H1 (cell line): ENCODE results near the gene RRAS2. TPM values are rescaled to one million over a fixed set of nuclear protein-coding genes. Genes with fewer than 3 reads are reported as not detected.
A peak's percentile ranks its signal among the peaks of the same experiment; 100 is the strongest.

Experiments
- BCL11A ChIP-seq, 2 experiments: IDR thresholded peaks; one replicate each; pipeline ENCODE4 v1.6.1; 2011; ENCODE audit warnings: low read depth in 2 of 2, low read length in 2 of 2, mild to moderate bottlenecking in 2 of 2
- CBX8 ChIP-seq: fragments of 300-800, 300-1000 bp; sonication (generic); IDR thresholded peaks from 2 replicates; pipeline ENCODE4 v1.7.1; 2016; ENCODE audit warnings: low read depth, low read length, borderline replicate concordance
- CREB1 ChIP-seq: IDR thresholded peaks from 2 replicates; pipeline ENCODE4 v1.6.1; 2012; ENCODE audit warnings: inconsistent platforms
- EGR1 ChIP-seq: IDR thresholded peaks from 2 replicates; pipeline ENCODE4 v1.6.1; 2011; ENCODE audit warnings: low read depth, low read length, borderline replicate concordance
- GTF2F1 ChIP-seq: IDR thresholded peaks from 2 replicates; pipeline ENCODE4 v1.6.1; 2012; ENCODE audit warnings: low read depth, low read length, improper control_type of control experiment, borderline replicate concordance
- KDM4A ChIP-seq: IDR thresholded peaks from one replicate; pipeline ENCODE4 v1.7.1; 2012; ENCODE audit warnings: low read depth, mild to moderate bottlenecking, moderate library complexity, low read length, inconsistent platforms; ENCODE audit not compliant: severe bottlenecking
- RAD21 ChIP-seq, 2 experiments: IDR thresholded peaks in 1 of 2; conservative IDR thresholded peaks in 1 of 2; 2 replicates each; pipeline ENCODE4 v1.6.1; 2011; ENCODE audit warnings: low read depth in 2 of 2, low read length in 2 of 2, improper control_type of control experiment in 1 of 2, inconsistent platforms in 1 of 2, mild to moderate bottlenecking in 1 of 2, moderate library complexity in 1 of 2
- TAF1 ChIP-seq: IDR thresholded peaks from 2 replicates; pipeline ENCODE4 v1.6.1; 2011; ENCODE audit warnings: mild to moderate bottlenecking, low read depth, low read length
- TEAD4 ChIP-seq: IDR thresholded peaks from 2 replicates; pipeline ENCODE4 v1.6.1; 2012; ENCODE audit warnings: low read depth, low read length, inconsistent platforms, mixed read lengths
- polyA plus RNA-seq, 7 experiments: library from polyadenylated mRNA; depleted of rRNA in 3 of 7; stranded (reverse) in 5 of 7; unstranded in 2 of 7; fragments of >200 nt in 5 of 7; fragments of 200-250 nt in 2 of 7; gene quantifications; 1 replicate in 5 of 7; 2 replicates in 1 of 7; 4 replicates in 1 of 7; pipeline versions ENCODE4 v1.2.1 to v1.2.3, GENCODE V29; 2011 to 2013; ENCODE audit warnings: missing spikeins in 2 of 7, mixed read lengths in 2 of 7
- total RNA-seq: library from RNA; stranded (reverse); fragmentation: NEBNext Ultra II Directional; extraction: Animal tissue kit (Norgen Biotek cat#: 25700); gene quantifications from 2 replicates; pipeline ENCODE4 v1.2.1, GENCODE V29; 2021
- TF ChIP-seq, protein P1 (sequence below): fragments of 300-600 bp; sonication (generic); IDR thresholded peaks from 2 replicates; pipeline ENCODE4 v1.7.1; 2012; ENCODE audit warnings: low read length, moderate library complexity, mild to moderate bottlenecking, inconsistent platforms; ENCODE audit not compliant: insufficient replicate concordance

Gene RRAS2
- total and polyA plus RNA-seq, 2 of the 8 experiments (the other 6 are each of a cell fraction or from before 2014, with no cell fraction given), result 72.3 to 234 TPM

- no peak for TF ChIP-seq KDM4A
- TF ChIP-seq BCL11A (IDR thresholded peaks at IDR 0.05; ENCODE audit: low read depth in 2 of 2, low read length in 2 of 2), result no peak
- TF ChIP-seq CREB1, result peak; percentile 46; the same call in 1 of the 2 replicates
- TF ChIP-seq RAD21 (IDR thresholded peaks at IDR 0.05 in 1 of 2, conservative IDR thresholded peaks at IDR 0.05 in 1 of 2; ENCODE audit: low read depth in 2 of 2, low read length in 2 of 2), result peak in 1 of 2 experiments; percentile 12; a peak in 1 of 4 replicates
- TF ChIP-seq, protein P1, sequence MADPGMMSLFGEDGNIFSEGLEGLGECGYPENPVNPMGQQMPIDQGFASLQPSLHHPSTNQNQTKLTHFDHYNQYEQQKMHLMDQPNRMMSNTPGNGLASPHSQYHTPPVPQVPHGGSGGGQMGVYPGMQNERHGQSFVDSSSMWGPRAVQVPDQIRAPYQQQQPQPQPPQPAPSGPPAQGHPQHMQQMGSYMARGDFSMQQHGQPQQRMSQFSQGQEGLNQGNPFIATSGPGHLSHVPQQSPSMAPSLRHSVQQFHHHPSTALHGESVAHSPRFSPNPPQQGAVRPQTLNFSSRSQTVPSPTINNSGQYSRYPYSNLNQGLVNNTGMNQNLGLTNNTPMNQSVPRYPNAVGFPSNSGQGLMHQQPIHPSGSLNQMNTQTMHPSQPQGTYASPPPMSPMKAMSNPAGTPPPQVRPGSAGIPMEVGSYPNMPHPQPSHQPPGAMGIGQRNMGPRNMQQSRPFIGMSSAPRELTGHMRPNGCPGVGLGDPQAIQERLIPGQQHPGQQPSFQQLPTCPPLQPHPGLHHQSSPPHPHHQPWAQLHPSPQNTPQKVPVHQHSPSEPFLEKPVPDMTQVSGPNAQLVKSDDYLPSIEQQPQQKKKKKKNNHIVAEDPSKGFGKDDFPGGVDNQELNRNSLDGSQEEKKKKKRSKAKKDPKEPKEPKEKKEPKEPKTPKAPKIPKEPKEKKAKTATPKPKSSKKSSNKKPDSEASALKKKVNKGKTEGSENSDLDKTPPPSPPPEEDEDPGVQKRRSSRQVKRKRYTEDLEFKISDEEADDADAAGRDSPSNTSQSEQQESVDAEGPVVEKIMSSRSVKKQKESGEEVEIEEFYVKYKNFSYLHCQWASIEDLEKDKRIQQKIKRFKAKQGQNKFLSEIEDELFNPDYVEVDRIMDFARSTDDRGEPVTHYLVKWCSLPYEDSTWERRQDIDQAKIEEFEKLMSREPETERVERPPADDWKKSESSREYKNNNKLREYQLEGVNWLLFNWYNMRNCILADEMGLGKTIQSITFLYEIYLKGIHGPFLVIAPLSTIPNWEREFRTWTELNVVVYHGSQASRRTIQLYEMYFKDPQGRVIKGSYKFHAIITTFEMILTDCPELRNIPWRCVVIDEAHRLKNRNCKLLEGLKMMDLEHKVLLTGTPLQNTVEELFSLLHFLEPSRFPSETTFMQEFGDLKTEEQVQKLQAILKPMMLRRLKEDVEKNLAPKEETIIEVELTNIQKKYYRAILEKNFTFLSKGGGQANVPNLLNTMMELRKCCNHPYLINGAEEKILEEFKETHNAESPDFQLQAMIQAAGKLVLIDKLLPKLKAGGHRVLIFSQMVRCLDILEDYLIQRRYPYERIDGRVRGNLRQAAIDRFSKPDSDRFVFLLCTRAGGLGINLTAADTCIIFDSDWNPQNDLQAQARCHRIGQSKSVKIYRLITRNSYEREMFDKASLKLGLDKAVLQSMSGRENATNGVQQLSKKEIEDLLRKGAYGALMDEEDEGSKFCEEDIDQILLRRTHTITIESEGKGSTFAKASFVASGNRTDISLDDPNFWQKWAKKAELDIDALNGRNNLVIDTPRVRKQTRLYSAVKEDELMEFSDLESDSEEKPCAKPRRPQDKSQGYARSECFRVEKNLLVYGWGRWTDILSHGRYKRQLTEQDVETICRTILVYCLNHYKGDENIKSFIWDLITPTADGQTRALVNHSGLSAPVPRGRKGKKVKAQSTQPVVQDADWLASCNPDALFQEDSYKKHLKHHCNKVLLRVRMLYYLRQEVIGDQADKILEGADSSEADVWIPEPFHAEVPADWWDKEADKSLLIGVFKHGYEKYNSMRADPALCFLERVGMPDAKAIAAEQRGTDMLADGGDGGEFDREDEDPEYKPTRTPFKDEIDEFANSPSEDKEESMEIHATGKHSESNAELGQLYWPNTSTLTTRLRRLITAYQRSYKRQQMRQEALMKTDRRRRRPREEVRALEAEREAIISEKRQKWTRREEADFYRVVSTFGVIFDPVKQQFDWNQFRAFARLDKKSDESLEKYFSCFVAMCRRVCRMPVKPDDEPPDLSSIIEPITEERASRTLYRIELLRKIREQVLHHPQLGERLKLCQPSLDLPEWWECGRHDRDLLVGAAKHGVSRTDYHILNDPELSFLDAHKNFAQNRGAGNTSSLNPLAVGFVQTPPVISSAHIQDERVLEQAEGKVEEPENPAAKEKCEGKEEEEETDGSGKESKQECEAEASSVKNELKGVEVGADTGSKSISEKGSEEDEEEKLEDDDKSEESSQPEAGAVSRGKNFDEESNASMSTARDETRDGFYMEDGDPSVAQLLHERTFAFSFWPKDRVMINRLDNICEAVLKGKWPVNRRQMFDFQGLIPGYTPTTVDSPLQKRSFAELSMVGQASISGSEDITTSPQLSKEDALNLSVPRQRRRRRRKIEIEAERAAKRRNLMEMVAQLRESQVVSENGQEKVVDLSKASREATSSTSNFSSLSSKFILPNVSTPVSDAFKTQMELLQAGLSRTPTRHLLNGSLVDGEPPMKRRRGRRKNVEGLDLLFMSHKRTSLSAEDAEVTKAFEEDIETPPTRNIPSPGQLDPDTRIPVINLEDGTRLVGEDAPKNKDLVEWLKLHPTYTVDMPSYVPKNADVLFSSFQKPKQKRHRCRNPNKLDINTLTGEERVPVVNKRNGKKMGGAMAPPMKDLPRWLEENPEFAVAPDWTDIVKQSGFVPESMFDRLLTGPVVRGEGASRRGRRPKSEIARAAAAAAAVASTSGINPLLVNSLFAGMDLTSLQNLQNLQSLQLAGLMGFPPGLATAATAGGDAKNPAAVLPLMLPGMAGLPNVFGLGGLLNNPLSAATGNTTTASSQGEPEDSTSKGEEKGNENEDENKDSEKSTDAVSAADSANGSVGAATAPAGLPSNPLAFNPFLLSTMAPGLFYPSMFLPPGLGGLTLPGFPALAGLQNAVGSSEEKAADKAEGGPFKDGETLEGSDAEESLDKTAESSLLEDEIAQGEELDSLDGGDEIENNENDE, result no peak
- TF ChIP-seq TEAD4, result peak; percentile 73
- no peak for TF ChIP-seq EGR1
- TF ChIP-seq TAF1, result peak; percentile 64
- TF ChIP-seq CBX8, result no peak
- no peak for TF ChIP-seq GTF2F1
Measured at GRCh38 chr11:14357881-14358728, 878 bp downstream of the RRAS2 start (continued).
